ENCODE data around the gene LRRC8A. TPM values are rescaled to one million over a fixed set of nuclear protein-coding genes. Genes with fewer than 3 reads are reported as not detected.
A peak's percentile ranks its signal among the peaks of the same experiment; 100 is the strongest.

Gene LRRC8A
- polyA plus RNA-seq, 1 of the 3 experiments (the other 2 are of a cell fraction): 30.4 TPM

- no peaks in the 10 kb centered on the region for H3K9me2 ChIP-seq
- TF ChIP-seq NFIC (IDR thresholded peaks at IDR 0.05; ENCODE audit: borderline replicate concordance): no peak
- TF ChIP-seq, protein P1, sequence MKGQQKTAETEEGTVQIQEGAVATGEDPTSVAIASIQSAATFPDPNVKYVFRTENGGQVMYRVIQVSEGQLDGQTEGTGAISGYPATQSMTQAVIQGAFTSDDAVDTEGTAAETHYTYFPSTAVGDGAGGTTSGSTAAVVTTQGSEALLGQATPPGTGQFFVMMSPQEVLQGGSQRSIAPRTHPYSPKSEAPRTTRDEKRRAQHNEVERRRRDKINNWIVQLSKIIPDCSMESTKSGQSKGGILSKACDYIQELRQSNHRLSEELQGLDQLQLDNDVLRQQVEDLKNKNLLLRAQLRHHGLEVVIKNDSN (IDR thresholded peaks at IDR 0.05; ENCODE audit: borderline replicate concordance, low read depth): no peak
- TF ChIP-seq, protein P2, sequence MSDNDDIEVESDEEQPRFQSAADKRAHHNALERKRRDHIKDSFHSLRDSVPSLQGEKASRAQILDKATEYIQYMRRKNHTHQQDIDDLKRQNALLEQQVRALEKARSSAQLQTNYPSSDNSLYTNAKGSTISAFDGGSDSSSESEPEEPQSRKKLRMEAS (IDR thresholded peaks at IDR 0.05; ENCODE audit: low read depth): no peak
- TF ChIP-seq YY1 (IDR thresholded peaks at IDR 0.05; ENCODE audit: low read depth): no peak
- TF ChIP-seq RCOR1 (IDR thresholded peaks at IDR 0.05; ENCODE audit: low read length): no peak
- CTCF ChIA-PET: no interaction called here
- WGBS (ENCODE audit: low lambda C conversion rate): no CpG with 5 or more reads among the region's 20 CpGs
- DNase-seq: no peak
- no peaks in the 10 kb centered on the region for H3K9me3 ChIP-seq
- peak overlapping the region; percentile 79 to 99 for H3K4me3 ChIP-seq (ENCODE audit: low read depth in 2 of 2, low read length in 1 of 2)
- H3K4me2 ChIP-seq: peak overlapping the region; percentile 99
- H3K27me3 ChIP-seq (ENCODE audit: insufficient read depth): no peaks in the 10 kb centered on the region
- peaks cover 16% of the 10 kb centered on the region for H3F3A ChIP-seq (replicated peaks; ENCODE audit: insufficient read depth)
- peak overlapping the region; percentile 96 for H3K9ac ChIP-seq
- H3K36me3 ChIP-seq (replicated peaks in 1 of 2; ENCODE audit: control insufficient read depth in 1 of 2, insufficient read depth in 2 of 2, low read length in 1 of 2): peaks cover 14 to 24% of the 10 kb centered on the region in 2 experiments
- H3K79me2 ChIP-seq (ENCODE audit: insufficient read depth): peaks cover 40% of the 10 kb centered on the region
- H2AFZ ChIP-seq (ENCODE audit: low read depth): peak overlapping the region; percentile 86
- H4K20me1 ChIP-seq (ENCODE audit: insufficient read depth): no peaks in the 10 kb centered on the region
- peak overlapping the region; percentile 72 to 94; a peak in 3 of 4 replicates for H3K27ac ChIP-seq (ENCODE audit: low read depth in 2 of 2, low read length in 1 of 2)
- POLR2A ChIA-PET: no interaction called here
- peaks cover 0 to 10% of the 10 kb centered on the region in 2 experiments; a peak in 2 of 4 replicates for H3K4me1 ChIP-seq (ENCODE audit: control insufficient read depth in 1 of 2, insufficient read depth in 2 of 2, low read depth in 1 of 2, low read length in 1 of 2)
Measured at GRCh38 chr9:128947277-128947526, 65.3 kb downstream of the LRRC8A start.

- Histone ChIP-seq H4K20me1 (ENCODE audit: insufficient read depth) (no peaks in the 10 kb centered on the region), H3K9me2 (no peaks in the 10 kb centered on the region), H2AFZ (ENCODE audit: low read depth) (peak within 1 kb of the TSS; percentile 98), H3K4me3 (ENCODE audit: low read depth in 2 of 2, low read length in 1 of 2) (peak within 1 kb of the TSS; percentile 79 to 99), H3K27ac (ENCODE audit: low read depth in 2 of 2, low read length in 1 of 2) (peak within 1 kb of the TSS; percentile 78 to 94), H3K4me2 (peak within 1 kb of the TSS; percentile 99), H3K9me3 (no peaks in the 10 kb centered on the region), H3K4me1 (ENCODE audit: control insufficient read depth in 1 of 2, insufficient read depth in 2 of 2, low read depth in 1 of 2, low read length in 1 of 2) (peaks cover 0 to 10% of the 10 kb centered on the region in 2 experiments; a peak in 2 of 4 replicates), H3K79me2 (ENCODE audit: insufficient read depth) (peaks cover 40% of the 10 kb centered on the region), H3F3A (replicated peaks; ENCODE audit: insufficient read depth) (peaks cover 20% of the 10 kb centered on the region), H3K9ac (peak within 1 kb of the TSS; percentile 96), H3K36me3 (replicated peaks in 1 of 2; ENCODE audit: control insufficient read depth in 1 of 2, insufficient read depth in 2 of 2, low read length in 1 of 2) (peaks cover 14 to 29% of the 10 kb centered on the region in 2 experiments), H3K27me3 (ENCODE audit: insufficient read depth) (no peaks in the 10 kb centered on the region)
- ChIA-PET CTCF (interaction anchor here (1.0 to 1.1 kb wide), 2 partner anchors 37 to 65 kb away, joined by 3 read pairs; no protein-coding TSS in a partner anchor), POLR2A (interaction anchor here (1.0 kb wide), 1 partner anchor 11 kb away, joined by 3 read pairs; no protein-coding TSS in a partner anchor)
- WGBS (ENCODE audit: low lambda C conversion rate): 1% methylated on average over 52 of the region's 86 CpGs
- DNase-seq: peak; percentile 100
- TF ChIP-seq RAD21 (IDR thresholded peaks at IDR 0.05; ENCODE audit: low read length) (no peak), FOSL2 (IDR thresholded peaks at IDR 0.05; ENCODE audit: borderline replicate concordance, low read depth) (no peak), EP300 (IDR thresholded peaks at IDR 0.05; ENCODE audit: borderline replicate concordance in 1 of 2, low read depth in 1 of 2, low read length in 1 of 2) (no peak), JUND (IDR thresholded peaks at IDR 0.05) (no peak; the same call in 1 of the 2 replicates), TCF12 (IDR thresholded peaks at IDR 0.05) (no peak), NFIC (IDR thresholded peaks at IDR 0.05; ENCODE audit: borderline replicate concordance) (peak; percentile 17; the same call in 1 of the 2 replicates), RXRA (IDR thresholded peaks at IDR 0.05; ENCODE audit: borderline replicate concordance, low read depth) (no peak), GABPA (IDR thresholded peaks at IDR 0.05; ENCODE audit: low read depth) (no peak), IRF3 (IDR thresholded peaks at IDR 0.05; ENCODE audit: low read depth, low read length) (no peak), CTCF (IDR thresholded peaks at IDR 0.05) (no peak), NRF1 (IDR thresholded peaks at IDR 0.05; ENCODE audit: low read depth, low read length) (no peak), ELF1 (IDR thresholded peaks at IDR 0.05) (no peak), CHD2 (IDR thresholded peaks at IDR 0.05; ENCODE audit: low read length, partially characterized antibody) (no peak), RCOR1 (IDR thresholded peaks at IDR 0.05; ENCODE audit: low read length) (no peak), POLR2AphosphoS5 (IDR thresholded peaks at IDR 0.05; ENCODE audit: low read depth, low read length) (peak; percentile 91; the same call in 1 of the 2 replicates), SIN3A (IDR thresholded peaks at IDR 0.05; ENCODE audit: borderline replicate concordance, low read depth, low read length) (peak; percentile 68; the same call in 1 of the 2 replicates), TAF1 (IDR thresholded peaks at IDR 0.05; ENCODE audit: borderline replicate concordance, low read depth, low read length) (peak; percentile 98), YY1 (IDR thresholded peaks at IDR 0.05; ENCODE audit: low read depth) (peak; percentile 95), SMC3 (IDR thresholded peaks at IDR 0.05; ENCODE audit: low read depth, low read length) (no peak), TEAD4 (IDR thresholded peaks at IDR 0.05; ENCODE audit: borderline replicate concordance, insufficient read depth) (no peak)
- TF ChIP-seq, protein P2 (IDR thresholded peaks at IDR 0.05; ENCODE audit: low read depth): peak; percentile 44; the same call in 1 of the 2 replicates
Measured at GRCh38 chr9:128947527-128948301, 65.8 kb downstream of the LRRC8A start, which contains the start of the genes DOLK and NUP188. Gene DOLK (minus strand): TSS chr9:128947603. CDS start chr9:128947303, 300 bp downstream. Gene NUP188 (plus strand): TSS chr9:128947699. CDS start chr9:128947720, 21 bp downstream.
